Keratinocyte (primary cell): Measurements from ENCODE around the gene RNF145. TPM values are rescaled to one million over a fixed set of nuclear protein-coding genes. Genes with fewer than 3 reads are reported as not detected.
A peak's percentile ranks its signal among the peaks of the same experiment; 100 is the strongest.

Experiments used
- DNase-seq: peaks from one replicate; pipeline ENCODE4 v3.0.0-alpha.2; 2011; ENCODE audit warnings: low read depth, missing footprints, low spot score
- FAIRE-seq: peaks from 2 replicates; lab custom pipeline; 2011; peaks lifted over from hg19 to GRCh38; lab: Jason Lieb, UNC
- H2AFZ ChIP-seq: 2 replicates; pipeline ENCODE4 v1.6.0; 2012; ENCODE audit warnings: low read length, control low read depth, inconsistent platforms; ENCODE audit not compliant: control insufficient read depth
- H3K27ac ChIP-seq: 2 replicates; pipeline ENCODE4 v1.5.1; 2011; ENCODE audit warnings: low read length; ENCODE audit not compliant: control insufficient read depth, insufficient read depth
- H3K27me3 ChIP-seq: 3 replicates; pipeline ENCODE4 v1.6.0; 2011; ENCODE audit warnings: low read length; ENCODE audit not compliant: control insufficient read depth, insufficient read depth; ENCODE audit errors: extremely low read depth
- H3K36me3 ChIP-seq, 2 experiments: 2 replicates in 1 of 2; 3 replicates in 1 of 2; pipeline ENCODE4 v1.5.1; 2011; ENCODE audit warnings: low read length in 2 of 2, mild to moderate bottlenecking in 1 of 2; ENCODE audit not compliant: control insufficient read depth in 2 of 2, insufficient read depth in 2 of 2; ENCODE audit errors: extremely low read depth in 1 of 2
- H3K4me1 ChIP-seq: 3 replicates; pipeline ENCODE4 v1.5.1; 2011; ENCODE audit warnings: low read length; ENCODE audit not compliant: control insufficient read depth, insufficient read depth; ENCODE audit errors: extremely low read depth
- H3K4me2 ChIP-seq: 3 replicates; pipeline ENCODE4 v1.6.0; 2011; ENCODE audit warnings: low read depth, low read length; ENCODE audit not compliant: control insufficient read depth, insufficient read depth; ENCODE audit errors: extremely low read depth
- H3K4me3 ChIP-seq, 3 experiments: fragments of 200-600 bp in 1 of 3; sonication (generic) in 1 of 3; 2 replicates in 2 of 3; 3 replicates in 1 of 3; pipeline ENCODE4 v1.5.1; 2011 to 2016; ENCODE audit warnings: low read length in 3 of 3, mild to moderate bottlenecking in 3 of 3, control low read depth in 2 of 3, inconsistent platforms in 1 of 3, low read depth in 1 of 3, mixed read lengths in 1 of 3, mixed run types in 1 of 3, moderate library complexity in 1 of 3; ENCODE audit not compliant: control insufficient read depth in 2 of 3, insufficient read depth in 2 of 3; ENCODE audit errors: extremely low read depth in 1 of 3
- H3K79me2 ChIP-seq: 2 replicates; pipeline ENCODE4 v1.6.0; 2012; ENCODE audit warnings: low read length; ENCODE audit not compliant: control insufficient read depth, insufficient read depth
- H3K9ac ChIP-seq: 3 replicates; pipeline ENCODE4 v1.6.0; 2011; ENCODE audit warnings: low read length; ENCODE audit not compliant: control insufficient read depth, insufficient read depth; ENCODE audit errors: extremely low read depth
- H3K9me1 ChIP-seq: 3 replicates; pipeline ENCODE4 v1.6.0; 2011; ENCODE audit warnings: low read length; ENCODE audit not compliant: control insufficient read depth, insufficient read depth; ENCODE audit errors: extremely low read depth
- H3K9me3 ChIP-seq: 2 replicates; pipeline ENCODE4 v1.5.1; 2012; ENCODE audit warnings: low read depth, low read length; ENCODE audit not compliant: control insufficient read depth
- H4K20me1 ChIP-seq: 3 replicates; pipeline ENCODE4 v1.6.0; 2011; ENCODE audit warnings: low read length; ENCODE audit not compliant: control insufficient read depth, insufficient read depth; ENCODE audit errors: extremely low read depth
- CTCF ChIP-seq, 3 experiments: IDR thresholded peaks in 1 of 3; conservative IDR thresholded peaks in 1 of 3; optimal IDR thresholded peaks in 1 of 3; 2 replicates in 2 of 3; 3 replicates in 1 of 3; pipeline versions ENCODE3 to v1.5.1; 2011; ENCODE audit warnings: low read length in 3 of 3, mild to moderate bottlenecking in 3 of 3, moderate library complexity in 2 of 3, control low read depth in 1 of 3, inconsistent platforms in 1 of 3; ENCODE audit not compliant: insufficient read depth in 2 of 3; ENCODE audit errors: extremely low read depth in 1 of 3
- EZH2 ChIP-seq: IDR thresholded peaks from one replicate; pipeline ENCODE4 v1.6.1; 2012; ENCODE audit warnings: inconsistent platforms, mild to moderate bottlenecking, low read length, moderate library complexity
- dilution Hi-C: fragments of 300-500 bp; cut with MboI; formaldehyde crosslinking; loops from one replicate; pipeline ENCODE4 v1.7.0; 2020; ENCODE audit warnings: low sequenced_read_pairs; ENCODE audit not compliant: extremely low pct_ligation_motif_present
- polyA plus RNA-seq, 5 experiments: library from polyadenylated mRNA; depleted of rRNA in 3 of 5; stranded (reverse) in 3 of 5; stranded (forward) in 1 of 5; unstranded in 1 of 5; fragments of >200 nt; gene quantifications; 1 replicate in 1 of 5; 2 replicates in 3 of 5; 3 replicates in 1 of 5; pipeline versions ENCODE4 v1.2.1 to v1.2.3, GENCODE V29; 2011 to 2012; ENCODE audit warnings: missing spikeins in 2 of 5, low read depth in 1 of 5, low replicate concordance in 1 of 5

RNF145 gene
- polyA plus RNA-seq, 1 donor (not counting 4 experiments of a cell fraction or from before 2014, with no cell fraction given) = 78.6 TPM

GRCh38 chr5:159170021-159170420, 39.3 kb downstream of the RNF145 start:
- dilution Hi-C loops = no loop called here
- no peak overlapping the region for H3K4me2 ChIP-seq
- no peaks in the 10 kb centered on the region for H3K27me3 ChIP-seq
- H3K27ac ChIP-seq = no peak overlapping the region
- no peak overlapping the region for H2AFZ ChIP-seq
- no peaks in the 10 kb centered on the region for H3K9me3 ChIP-seq
- DNase-seq = no peak
- peaks cover 5 to 14% of the 10 kb centered on the region in 2 experiments for H3K36me3 ChIP-seq
- H3K4me3 ChIP-seq = no peak overlapping the region
- H3K9ac ChIP-seq = no peak overlapping the region
- no peaks in the 10 kb centered on the region for H3K9me1 ChIP-seq
- no peak for FAIRE-seq
- peaks cover 5% of the 10 kb centered on the region for H3K79me2 ChIP-seq
- TF ChIP-seq CTCF (optimal IDR thresholded peaks at IDR 0.05 in 1 of 3, IDR thresholded peaks at IDR 0.05 in 1 of 3, conservative IDR thresholded peaks at IDR 0.05 in 1 of 3; ENCODE audit: extremely low read depth in 1 of 3, insufficient read depth in 2 of 3, low read length in 3 of 3) (no peak), EZH2 (no peak)
- peaks cover 4% of the 10 kb centered on the region for H3K4me1 ChIP-seq
- no peaks in the 10 kb centered on the region for H4K20me1 ChIP-seq

DNA sequence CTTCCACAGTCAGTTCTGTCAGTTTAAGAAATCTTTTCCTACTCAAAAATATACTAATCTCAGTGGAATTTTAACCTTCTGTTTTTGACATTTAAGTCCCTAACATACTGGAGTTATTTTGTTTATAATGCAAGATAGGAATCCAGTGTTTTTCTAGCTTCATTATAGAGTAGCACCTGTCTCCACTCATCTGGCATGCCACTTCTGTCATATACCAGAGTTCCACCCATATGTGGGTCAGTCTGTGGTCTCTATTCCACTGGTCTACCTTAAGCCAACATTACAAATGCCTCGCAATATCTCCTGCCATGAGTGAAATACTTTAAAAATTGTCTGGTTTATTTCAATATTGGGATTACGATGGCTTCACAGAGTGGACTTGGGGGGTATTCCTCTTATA, 42.9 kb downstream of the RNF145 start:
- FAIRE-seq = no peak
- DNase-seq = no peak
- H3K4me3 ChIP-seq = no peak overlapping the region
- no peaks in the 10 kb centered on the region for H3K9me3 ChIP-seq
- H3K4me1 ChIP-seq = peaks cover 20% of the 10 kb centered on the region
- H3K27me3 ChIP-seq = no peaks in the 10 kb centered on the region
- H3K4me2 ChIP-seq = no peak overlapping the region
- H3K79me2 ChIP-seq = peaks cover 2% of the 10 kb centered on the region
- dilution Hi-C loops = no loop called here
- no peaks in the 10 kb centered on the region for H4K20me1 ChIP-seq
- no peak for TF ChIP-seq EZH2
- H3K9ac ChIP-seq = no peak overlapping the region
- no peaks in the 10 kb centered on the region for H3K36me3 ChIP-seq
- no peak overlapping the region for H2AFZ ChIP-seq
- no peaks in the 10 kb centered on the region for H3K9me1 ChIP-seq
- H3K27ac ChIP-seq = no peak overlapping the region

DNA sequence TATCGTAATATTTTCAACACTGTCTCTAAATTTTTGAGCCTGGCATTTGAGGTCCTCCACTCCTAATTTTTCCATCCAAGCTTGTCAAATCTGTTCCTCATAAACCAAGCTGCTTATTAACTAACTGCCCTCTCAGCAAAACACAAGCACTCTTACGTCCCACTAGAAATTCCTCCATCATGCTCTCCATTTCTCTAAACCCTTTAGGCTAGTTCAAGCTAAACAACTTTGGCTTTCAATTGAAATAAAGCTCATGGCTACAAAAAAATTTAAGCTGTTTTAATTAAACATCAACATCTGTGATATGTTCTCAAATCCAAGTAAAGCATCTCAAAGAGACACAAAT, 45.7 kb downstream of the RNF145 start:
- H3K9ac ChIP-seq = peak overlapping the region; percentile 58
- no peak for FAIRE-seq

More for the DNA sequence above, 45.7 kb downstream of the RNF145 start:
- H2AFZ ChIP-seq = peak overlapping the region; percentile 37
- peak overlapping the region in 1 of 3 experiments; percentile 50 for H3K4me3 ChIP-seq
- H3K4me1 ChIP-seq = peaks cover 20% of the 10 kb centered on the region
- no peaks in the 10 kb centered on the region for H3K9me3 ChIP-seq
- TF ChIP-seq EZH2 = no peak
- TF ChIP-seq CTCF (optimal IDR thresholded peaks at IDR 0.05 in 1 of 3, IDR thresholded peaks at IDR 0.05 in 1 of 3, conservative IDR thresholded peaks at IDR 0.05 in 1 of 3; ENCODE audit: extremely low read depth in 1 of 3, insufficient read depth in 2 of 3, low read length in 3 of 3) = no peak
- peak overlapping the region; percentile 74 for H3K4me2 ChIP-seq
- dilution Hi-C loops = no loop called here
- peak overlapping the region; percentile 88 for H3K27ac ChIP-seq
- no peaks in the 10 kb centered on the region for H3K9me1 ChIP-seq
- H3K79me2 ChIP-seq = peaks cover 2% of the 10 kb centered on the region
- peaks cover 5 to 6% of the 10 kb centered on the region in 2 experiments for H3K36me3 ChIP-seq
- no peaks in the 10 kb centered on the region for H4K20me1 ChIP-seq
- H3K27me3 ChIP-seq = no peaks in the 10 kb centered on the region
- no peak for DNase-seq
